ENCODE measurements around the gene TCP11.

DNA sequence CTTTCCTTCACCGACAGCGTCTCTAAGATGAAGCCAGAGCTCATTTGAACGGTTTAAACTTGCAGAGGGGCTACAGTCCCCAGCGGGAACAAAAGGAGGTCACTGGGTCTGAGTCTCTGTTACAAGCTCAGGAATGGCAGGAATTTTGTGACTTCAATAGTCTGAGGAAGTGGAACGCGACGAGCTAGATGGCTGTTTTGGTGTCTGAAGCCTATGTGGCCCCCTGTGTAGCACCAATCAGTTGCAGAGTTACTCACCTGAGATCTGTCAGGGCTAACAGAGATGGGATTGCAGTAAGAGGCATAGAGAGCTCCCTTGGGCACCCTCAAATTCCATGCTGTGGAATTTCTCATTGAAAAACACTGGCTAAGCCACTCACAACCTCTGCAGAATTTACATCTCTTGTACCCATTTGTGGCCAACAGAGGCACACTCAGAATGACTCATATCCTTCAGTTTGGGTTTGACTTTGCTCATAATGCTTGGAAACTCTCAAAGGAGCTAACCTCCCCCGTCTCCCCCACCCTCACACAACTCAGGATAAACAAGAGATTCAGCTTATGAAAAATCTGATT is 7.1 kb upstream of the TCP11 start:
- TF ChIP-seq CTCF (IDR thresholded peaks at IDR 0.05) (no peak), POLR2A (IDR thresholded peaks at IDR 0.05) (no peak)

Data from right lobe of liver (tissue), 4 donors.